Common myeloid progenitor, CD34-positive (primary cell): ENCODE measurements around the gene GLOD4.
"Not testable (repeated sequence)": the region's sequence is repeated elsewhere in the genome, so short reads cannot be mapped to it uniquely, and the experiment has no call there.

Experiments
- CTCF ChIA-PET: fragments of 350-600 bp; sonication (Branson Sonifier 250); formaldehyde crosslinking; loops from one replicate; lab custom pipeline; 2021; ENCODE audit warnings: antibody characterized with exemption; lab: Charles Lee
- POLR2A ChIA-PET: fragments of 350-600 bp; sonication (Branson Sonifier 250); formaldehyde crosslinking; loops from one replicate; lab custom pipeline; 2021; ENCODE audit warnings: antibody characterized with exemption; lab: Charles Lee
- DNase-seq, 3 donors: peaks; one replicate each; pipeline versions ENCODE4 v3.0.0 to v3.0.0-alpha.2; 2013
- H3K27ac ChIP-seq, 2 experiments: 1 replicate in 1 of 2; 2 replicates in 1 of 2; pipeline ENCODE4 v1.7.0; 2013; ENCODE audit warnings: inconsistent platforms in 2 of 2, low read length in 2 of 2, mild to moderate bottlenecking in 2 of 2, low read depth in 1 of 2, moderate library complexity in 1 of 2; ENCODE audit not compliant: severe bottlenecking in 2 of 2, insufficient read depth in 1 of 2, poor library complexity in 1 of 2
- H3K27me3 ChIP-seq, 5 experiments: replicated peaks in 2 of 5; 1 replicate in 3 of 5; 2 replicates in 2 of 5; pipeline versions ENCODE4 v1.6.1 to v1.7.0; 2013; ENCODE audit warnings: low read length in 4 of 5, mild to moderate bottlenecking in 2 of 5, moderate library complexity in 2 of 5, inconsistent platforms in 1 of 5; ENCODE audit not compliant: insufficient read depth in 5 of 5, control insufficient read depth in 4 of 5
- H3K36me3 ChIP-seq, 4 experiments: 1 replicate in 2 of 4; 2 replicates in 2 of 4; pipeline versions ENCODE4 v1.6.1 to v1.7.0; 2013; ENCODE audit warnings: low read length in 3 of 4, control low read depth in 1 of 4, mild to moderate bottlenecking in 1 of 4; ENCODE audit not compliant: control insufficient read depth in 4 of 4, insufficient read depth in 4 of 4
- H3K4me1 ChIP-seq, 4 experiments: 1 replicate in 3 of 4; 2 replicates in 1 of 4; pipeline versions ENCODE4 v1.6.1 to v1.7.1; 2013; ENCODE audit warnings: low read length in 3 of 4, mild to moderate bottlenecking in 3 of 4, control low read depth in 1 of 4, inconsistent platforms in 1 of 4, moderate library complexity in 1 of 4; ENCODE audit not compliant: control insufficient read depth in 4 of 4, insufficient read depth in 4 of 4; ENCODE audit errors: control extremely low read depth in 1 of 4
- H3K4me3 ChIP-seq, 7 experiments: 1 replicate in 4 of 7; 2 replicates in 3 of 7; pipeline versions ENCODE4 v1.5.1 to v1.7.0; 2013; ENCODE audit warnings: mild to moderate bottlenecking in 7 of 7, low read length in 6 of 7, moderate library complexity in 6 of 7, inconsistent platforms in 2 of 7, low read depth in 2 of 7, control low read depth in 1 of 7; ENCODE audit not compliant: insufficient read depth in 4 of 7, control insufficient read depth in 1 of 7; ENCODE audit errors: extremely low read depth in 1 of 7
- H3K9me3 ChIP-seq, 5 experiments: 1 replicate in 4 of 5; 2 replicates in 1 of 5; pipeline versions ENCODE4 v1.6.1 to v1.7.1; 2013; ENCODE audit warnings: low read length in 4 of 5, mild to moderate bottlenecking in 2 of 5, inconsistent platforms in 1 of 5, low read depth in 1 of 5, moderate library complexity in 1 of 5; ENCODE audit not compliant: control insufficient read depth in 4 of 5, insufficient read depth in 2 of 5; ENCODE audit errors: control extremely low read depth in 1 of 5
- WGBS: methylation state at CpG from one replicate; pipeline ENCODE4 v1.1.5; 2013; ENCODE audit not compliant: insufficient coverage; 5-methylcytosine and 5-hydroxymethylcytosine counted together

Gene GLOD4

DNA sequence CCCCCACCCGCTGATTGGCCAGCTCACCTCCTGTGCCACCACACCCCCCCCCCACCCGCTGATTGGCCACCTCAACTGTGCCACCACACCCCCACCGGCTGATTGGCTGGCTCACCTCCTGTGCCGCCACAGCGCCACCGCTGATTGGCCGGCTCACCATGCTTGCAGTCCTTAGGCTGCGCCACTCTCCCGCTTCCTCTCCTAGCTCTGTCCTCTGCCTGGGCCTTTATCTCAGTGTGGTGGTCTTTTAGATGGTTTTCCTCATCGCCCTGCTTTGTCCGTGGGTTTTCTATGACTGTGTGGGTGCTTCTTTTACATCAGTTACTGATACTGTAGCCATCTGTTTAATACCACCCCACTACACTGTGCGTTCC is 8.8 kb upstream of the GLOD4 start:
- CTCF ChIA-PET: interaction anchor here (0.6 to 2.9 kb wide), 2 partner anchors 191 to 257 kb away, joined by 3 to 15 read pairs; no protein-coding TSS in a partner anchor
- H3K4me1 ChIP-seq, POLR2A ChIA-PET, H3K9me3 ChIP-seq, H3K27ac ChIP-seq, DNase-seq, H3K27me3 ChIP-seq, H3K4me3 ChIP-seq: not testable (repeated sequence)
- WGBS: 98% methylated on average over 6 of the region's 12 CpGs
- H3K36me3 ChIP-seq: peaks cover 16 to 59% (median 40%) of the 10 kb centered on the region in 4 experiments

DNA sequence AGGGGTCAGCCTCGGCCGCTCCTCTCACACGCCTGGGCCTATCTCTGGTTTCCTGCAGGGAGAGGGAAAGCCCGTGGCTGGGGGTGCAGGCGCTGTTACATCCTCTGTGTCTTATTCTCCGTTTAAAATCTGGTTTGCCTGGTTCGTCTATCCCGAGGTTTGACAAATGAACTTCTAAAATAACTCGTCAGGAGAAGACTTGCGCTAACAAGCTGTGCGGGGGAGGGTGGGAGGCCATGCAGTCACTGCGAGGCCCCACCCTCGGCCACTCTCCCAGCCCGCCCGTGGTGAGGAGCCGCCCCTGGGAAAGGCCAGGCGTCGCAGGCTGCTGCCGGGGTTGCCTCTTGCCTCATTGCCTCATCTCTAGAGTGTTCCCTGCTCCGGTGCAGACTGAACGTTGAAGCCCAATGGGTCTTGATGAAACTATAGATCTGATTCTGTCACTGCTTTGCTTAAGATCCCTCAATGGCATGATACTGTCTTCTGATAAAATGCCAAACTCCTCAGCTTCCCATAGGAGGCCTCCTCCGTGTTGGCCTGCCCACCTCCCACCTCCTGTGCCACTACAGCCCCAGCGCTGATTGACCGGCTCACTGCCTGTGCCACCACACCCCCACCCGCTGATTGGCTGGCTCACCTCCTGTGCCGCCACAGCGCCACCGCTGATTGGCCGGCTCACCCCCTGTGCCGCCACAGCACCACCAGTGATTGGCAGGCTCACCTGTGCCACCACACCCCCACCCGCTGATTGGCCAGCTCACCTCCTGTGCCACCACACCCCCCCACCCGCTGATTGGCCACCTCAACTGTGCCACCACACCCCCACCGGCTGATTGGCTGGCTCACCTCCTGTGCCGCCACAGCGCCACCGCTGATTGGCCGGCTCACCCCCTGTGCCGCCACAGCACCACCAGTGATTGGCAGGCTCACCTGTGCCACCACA is 8.1 kb upstream of the GLOD4 start:
- H3K4me1 ChIP-seq, H3K27ac ChIP-seq, H3K9me3 ChIP-seq, POLR2A ChIA-PET, DNase-seq, H3K27me3 ChIP-seq, H3K4me3 ChIP-seq: not testable (repeated sequence)
- CTCF ChIA-PET: interaction anchor here (0.6 to 1.6 kb wide), 3 partner anchors 191 to 266 kb away, joined by 3 to 5 read pairs (median 5); no protein-coding TSS in a partner anchor
- WGBS: 96% methylated on average over 23 of the region's 38 CpGs
- peaks cover 16 to 62% (median 40%) of the 10 kb centered on the region in 4 experiments for H3K36me3 ChIP-seq

DNA sequence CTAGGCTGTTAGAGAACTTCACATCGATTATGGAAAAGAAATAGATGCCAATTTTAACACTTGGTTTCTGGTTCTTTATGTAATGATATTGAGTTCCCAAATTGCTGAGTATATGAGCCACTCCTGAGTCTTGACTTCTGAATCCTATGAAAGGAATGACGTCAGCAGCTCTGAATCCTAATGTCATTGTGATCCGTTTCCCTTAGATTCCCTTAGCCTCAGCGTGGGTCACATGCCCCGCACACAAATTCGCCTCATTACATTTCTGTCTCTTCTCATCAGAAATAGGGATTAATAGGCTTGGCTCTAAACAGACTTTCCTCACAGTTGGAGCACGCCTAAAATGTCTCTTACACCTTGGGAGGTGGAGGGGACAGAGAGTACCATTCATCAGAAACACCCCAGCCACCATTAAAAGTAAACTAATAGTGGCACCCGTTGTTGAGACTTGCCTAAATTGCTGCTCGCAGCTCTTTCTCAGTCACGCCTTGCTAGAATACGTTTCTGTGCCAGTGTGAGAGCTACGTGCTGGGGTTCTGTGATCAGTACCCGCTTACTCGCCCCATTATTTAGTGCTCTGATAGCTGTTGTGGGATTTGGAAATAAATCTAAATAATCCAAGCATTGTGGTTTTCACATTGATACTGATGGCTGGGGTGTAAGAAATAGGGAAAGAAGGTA is 7.2 kb upstream of the GLOD4 start:
- peaks cover 0 to under 1% (median 0%) of the 10 kb centered on the region in 4 experiments for H3K4me1 ChIP-seq
- WGBS: 96% methylated on average over 13 of the region's 14 CpGs
- H3K27ac ChIP-seq: no peak overlapping the region
- H3K27me3 ChIP-seq: no peaks in the 10 kb centered on the region
- ChIA-PET CTCF (interaction anchor here (0.9 to 1.6 kb wide), 4 partner anchors 18 to 267 kb away, joined by 3 to 5 read pairs (median 4); partner anchors contain the start of gene TIMM22), POLR2A (no interaction called here)
- H3K9me3 ChIP-seq: peaks cover 0 to 1% (median 0%) of the 10 kb centered on the region in 5 experiments
- H3K4me3 ChIP-seq: no peak overlapping the region
- DNase-seq: no peak
- H3K36me3 ChIP-seq: peaks cover 19 to 62% (median 44%) of the 10 kb centered on the region in 4 experiments

DNA sequence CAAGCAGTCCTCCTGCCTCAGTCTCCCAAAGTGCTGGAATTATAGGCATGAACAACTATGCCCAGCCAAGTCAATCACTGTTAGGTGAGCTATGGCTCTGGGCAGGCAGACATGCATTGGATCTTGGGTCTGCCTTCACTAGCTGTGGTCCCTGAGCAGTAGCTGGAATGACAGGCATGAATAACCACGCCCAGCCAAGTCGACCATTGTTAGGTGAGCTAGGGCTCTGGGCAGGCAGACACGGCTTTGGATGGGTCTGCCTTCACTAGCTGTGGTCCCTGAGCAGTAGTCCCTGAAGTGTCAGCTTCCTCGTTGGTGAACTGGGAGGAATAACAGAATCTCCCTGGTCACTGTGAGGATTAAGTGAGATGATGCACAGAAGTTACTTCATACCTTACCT is 6.5 kb upstream of the GLOD4 start:
- H3K4me1 ChIP-seq: peaks cover 0 to 8% (median 2%) of the 10 kb centered on the region in 4 experiments
- POLR2A ChIA-PET: no interaction called here
- WGBS: 100% methylated on average over 4 of the region's 4 CpGs
- peaks cover 0 to 1% (median 0%) of the 10 kb centered on the region in 5 experiments for H3K9me3 ChIP-seq
- peaks cover 19 to 67% (median 46%) of the 10 kb centered on the region in 4 experiments for H3K36me3 ChIP-seq
- CTCF ChIA-PET: interaction anchor here (0.9 to 1.6 kb wide), 4 partner anchors 11 to 208 kb away, joined by 3 to 5 read pairs (median 4); partner anchors contain the start of gene TIMM22
- no peak for DNase-seq
- no peak overlapping the region for H3K4me3 ChIP-seq
- H3K27me3 ChIP-seq: no peaks in the 10 kb centered on the region
- H3K27ac ChIP-seq: no peak overlapping the region

DNA sequence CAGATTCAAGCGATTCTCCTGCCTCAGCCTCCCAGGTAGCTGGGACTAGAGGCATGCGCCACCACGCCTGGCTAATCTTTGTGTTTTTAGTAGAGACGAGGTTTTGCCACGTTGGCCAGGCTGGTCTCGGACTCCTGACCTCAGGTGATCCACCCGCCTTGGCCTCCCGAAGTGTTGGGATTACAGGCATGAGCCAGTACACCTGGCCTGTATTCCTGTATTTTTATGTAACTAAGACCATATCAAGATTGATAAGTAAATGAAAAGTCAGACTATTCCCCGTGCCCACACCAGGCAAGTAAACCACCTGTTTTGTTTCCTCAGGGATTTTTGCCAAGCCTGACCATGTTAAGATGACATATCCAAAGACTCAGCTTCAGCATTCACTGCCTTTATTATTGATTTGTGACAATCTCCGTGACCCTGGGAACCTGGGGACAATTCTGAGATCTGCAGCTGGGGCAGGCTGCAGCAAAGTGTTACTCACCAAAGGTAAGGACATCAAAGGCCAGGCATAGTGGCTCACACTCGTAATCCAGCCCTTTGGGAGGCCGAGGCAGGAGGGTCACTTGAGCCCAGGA is 5.7 kb upstream of the GLOD4 start:
- Histone ChIP-seq H3K9me3 (peaks cover 0 to 1% (median 0%) of the 10 kb centered on the region in 5 experiments), H3K4me1 (peaks cover 3 to 16% (median 10%) of the 10 kb centered on the region in 4 experiments), H3K27ac (no peak overlapping the region), H3K27me3 (no peaks in the 10 kb centered on the region), H3K4me3 (no peak overlapping the region), H3K36me3 (peaks cover 19 to 63% (median 42%) of the 10 kb centered on the region in 4 experiments)
- WGBS: 97% methylated on average over 5 of the region's 12 CpGs
- no peak for DNase-seq
- POLR2A ChIA-PET: interaction anchor here (0.6 to 0.7 kb wide), 2 partner anchors 16 to 230 kb away, joined by 3 read pairs; no protein-coding TSS in a partner anchor
- CTCF ChIA-PET: interaction anchor here (0.7 to 1.0 kb wide), 2 partner anchors 12 to 269 kb away, joined by 3 to 5 read pairs; no protein-coding TSS in a partner anchor

DNA sequence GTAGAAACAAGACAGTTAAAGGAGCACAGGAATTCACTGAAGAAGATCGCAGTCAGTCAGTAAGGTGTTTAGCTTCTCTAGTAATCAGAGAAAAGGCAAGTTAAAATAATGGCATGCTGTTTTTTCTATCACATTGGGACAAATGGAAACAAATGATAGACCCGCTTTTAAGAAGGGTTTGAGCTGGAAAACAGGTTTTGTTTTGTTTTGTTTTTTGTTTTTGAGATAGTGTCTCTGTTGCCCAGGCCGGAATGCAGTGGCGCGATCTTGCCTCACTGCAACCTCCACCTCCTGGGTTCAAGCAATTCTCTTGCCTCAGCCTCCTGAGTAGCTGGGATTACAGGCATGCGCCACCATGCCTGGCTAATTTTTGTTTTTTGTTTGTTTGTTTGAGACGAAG is 3.8 kb upstream of the GLOD4 start:
- POLR2A ChIA-PET, H3K4me3 ChIP-seq, DNase-seq, H3K27ac ChIP-seq, H3K27me3 ChIP-seq, H3K9me3 ChIP-seq: not testable (repeated sequence)
- CTCF ChIA-PET: interaction anchor here (1.4 to 1.8 kb wide), 2 partner anchors 9 to 195 kb away, joined by 4 read pairs; no protein-coding TSS in a partner anchor
- 100% methylated on average over 3 of the region's 7 CpGs for WGBS
- H3K4me1 ChIP-seq: peaks cover 11 to 29% (median 15%) of the 10 kb centered on the region in 4 experiments
- H3K36me3 ChIP-seq: peaks cover 14 to 45% (median 31%) of the 10 kb centered on the region in 4 experiments
